ENCODE results near the gene TP63.

Gene TP63

DNA sequence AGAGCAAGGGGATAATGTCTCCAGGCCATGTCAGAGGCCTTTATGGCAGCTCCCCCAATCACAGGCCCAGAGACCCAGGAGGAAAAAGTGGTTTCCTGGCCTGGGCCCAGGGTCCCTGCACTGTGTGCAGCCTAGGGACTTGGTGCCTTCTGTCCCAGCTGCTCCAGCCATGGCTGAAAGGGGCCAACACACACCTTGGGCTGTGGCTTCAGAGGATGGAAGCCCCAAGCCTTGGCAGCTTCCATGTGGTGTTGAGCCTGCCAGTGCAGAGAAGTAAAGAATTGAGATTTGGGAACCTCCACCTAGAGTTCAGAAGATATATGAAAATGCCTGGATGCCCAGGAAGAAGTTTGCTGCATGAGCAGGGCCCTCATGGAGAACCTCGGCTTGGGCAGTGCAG lies 18.1 kb upstream of the TP63 start:
- Histone ChIP-seq H3K27ac (no peak overlapping the region), H3K27me3 (ENCODE audit: control insufficient read depth, insufficient read depth, low read length) (no peaks in the 10 kb centered on the region), H3K79me2 (no peaks in the 10 kb centered on the region), H2AFZ (no peak overlapping the region), H3K9ac (no peak overlapping the region), H3K4me1 (no peaks in the 10 kb centered on the region), H3K4me2 (ENCODE audit: low read length) (no peak overlapping the region), H3K36me3 (ENCODE audit: control insufficient read depth, insufficient read depth, low read length) (no peaks in the 10 kb centered on the region), H3K4me3 (ENCODE audit: low read depth, low read length) (no peak overlapping the region), H3K9me3 (ENCODE audit: control insufficient read depth, low read length) (no peaks in the 10 kb centered on the region)
- TF ChIP-seq, protein P1, sequence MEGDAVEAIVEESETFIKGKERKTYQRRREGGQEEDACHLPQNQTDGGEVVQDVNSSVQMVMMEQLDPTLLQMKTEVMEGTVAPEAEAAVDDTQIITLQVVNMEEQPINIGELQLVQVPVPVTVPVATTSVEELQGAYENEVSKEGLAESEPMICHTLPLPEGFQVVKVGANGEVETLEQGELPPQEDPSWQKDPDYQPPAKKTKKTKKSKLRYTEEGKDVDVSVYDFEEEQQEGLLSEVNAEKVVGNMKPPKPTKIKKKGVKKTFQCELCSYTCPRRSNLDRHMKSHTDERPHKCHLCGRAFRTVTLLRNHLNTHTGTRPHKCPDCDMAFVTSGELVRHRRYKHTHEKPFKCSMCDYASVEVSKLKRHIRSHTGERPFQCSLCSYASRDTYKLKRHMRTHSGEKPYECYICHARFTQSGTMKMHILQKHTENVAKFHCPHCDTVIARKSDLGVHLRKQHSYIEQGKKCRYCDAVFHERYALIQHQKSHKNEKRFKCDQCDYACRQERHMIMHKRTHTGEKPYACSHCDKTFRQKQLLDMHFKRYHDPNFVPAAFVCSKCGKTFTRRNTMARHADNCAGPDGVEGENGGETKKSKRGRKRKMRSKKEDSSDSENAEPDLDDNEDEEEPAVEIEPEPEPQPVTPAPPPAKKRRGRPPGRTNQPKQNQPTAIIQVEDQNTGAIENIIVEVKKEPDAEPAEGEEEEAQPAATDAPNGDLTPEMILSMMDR (IDR thresholded peaks at IDR 0.05): no peak

DNA sequence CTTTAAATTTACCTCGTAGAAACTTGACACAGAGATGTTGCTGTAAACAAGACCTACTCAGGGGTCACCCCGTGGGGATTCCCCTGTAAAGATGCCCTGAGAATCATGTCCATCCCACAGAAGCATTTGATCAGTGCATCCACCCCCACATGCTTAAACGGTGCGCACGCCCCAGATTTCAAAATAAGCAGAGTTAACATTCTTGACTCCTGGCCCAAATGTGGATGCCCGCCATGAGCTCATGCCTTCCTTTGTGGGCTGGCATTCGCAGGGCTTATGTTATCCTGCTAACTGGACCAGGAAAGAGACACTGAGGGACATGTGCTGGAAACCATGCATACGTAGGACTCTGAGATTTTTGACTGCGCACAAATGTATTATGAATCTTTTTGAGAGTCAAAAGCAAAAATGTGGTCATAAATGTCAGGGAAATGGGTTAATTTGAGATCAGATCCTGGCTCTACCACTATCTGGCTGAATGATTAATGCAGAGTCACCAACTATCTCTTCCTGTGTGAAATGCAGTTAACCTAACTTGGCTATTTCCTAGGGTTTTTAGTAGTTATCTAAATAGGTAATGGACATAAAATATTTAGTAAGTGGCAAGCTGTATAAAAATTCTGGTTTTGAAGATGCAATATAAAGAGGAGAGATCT lies 9.1 kb upstream of the TP63 start:
- no peak overlapping the region for H2AFZ ChIP-seq
- H3K4me1 ChIP-seq: no peaks in the 10 kb centered on the region
- H3K27me3 ChIP-seq (ENCODE audit: control insufficient read depth, insufficient read depth, low read length): no peaks in the 10 kb centered on the region
- H3K4me3 ChIP-seq (ENCODE audit: low read depth, low read length): no peak overlapping the region
- TF ChIP-seq, protein P1 (IDR thresholded peaks at IDR 0.05): no peak
- H3K4me2 ChIP-seq (ENCODE audit: low read length): no peak overlapping the region
- no peaks in the 10 kb centered on the region for H3K9me3 ChIP-seq (ENCODE audit: control insufficient read depth, low read length)
- no peak overlapping the region for H3K27ac ChIP-seq
- no peak overlapping the region for H3K9ac ChIP-seq
- no peaks in the 10 kb centered on the region for H3K36me3 ChIP-seq (ENCODE audit: control insufficient read depth, insufficient read depth, low read length)
- H3K79me2 ChIP-seq: no peaks in the 10 kb centered on the region

DNA sequence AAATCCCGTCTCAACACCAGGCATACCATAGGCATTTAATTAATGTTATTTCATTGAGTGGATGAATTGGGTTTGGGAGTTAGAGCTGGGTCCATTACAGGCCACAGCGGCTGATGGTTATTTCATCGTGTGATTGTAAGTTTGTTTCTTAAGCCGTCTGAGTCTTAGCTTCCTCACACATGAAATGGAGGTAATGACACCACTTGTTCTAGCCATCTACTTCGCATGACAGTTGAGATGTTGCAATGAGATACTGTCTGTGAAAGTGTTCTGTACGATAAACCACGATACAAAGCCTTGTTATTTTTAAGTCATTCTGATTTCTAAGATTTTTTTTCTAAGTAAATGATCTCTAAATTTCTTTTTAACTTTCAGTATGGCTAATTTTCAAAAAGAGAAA lies 8.6 kb upstream of the TP63 start:
- H3K9ac ChIP-seq: no peak overlapping the region
- H3K4me1 ChIP-seq: no peaks in the 10 kb centered on the region
- no peaks in the 10 kb centered on the region for H3K36me3 ChIP-seq (ENCODE audit: control insufficient read depth, insufficient read depth, low read length)
- H3K27ac ChIP-seq: no peak overlapping the region
- H3K79me2 ChIP-seq: no peaks in the 10 kb centered on the region
- TF ChIP-seq, protein P1 (IDR thresholded peaks at IDR 0.05): no peak
- H2AFZ ChIP-seq: no peak overlapping the region
- no peak overlapping the region for H3K4me3 ChIP-seq (ENCODE audit: low read depth, low read length)
- no peaks in the 10 kb centered on the region for H3K9me3 ChIP-seq (ENCODE audit: control insufficient read depth, low read length)
- H3K4me2 ChIP-seq (ENCODE audit: low read length): no peak overlapping the region
- no peaks in the 10 kb centered on the region for H3K27me3 ChIP-seq (ENCODE audit: control insufficient read depth, insufficient read depth, low read length)

DNA sequence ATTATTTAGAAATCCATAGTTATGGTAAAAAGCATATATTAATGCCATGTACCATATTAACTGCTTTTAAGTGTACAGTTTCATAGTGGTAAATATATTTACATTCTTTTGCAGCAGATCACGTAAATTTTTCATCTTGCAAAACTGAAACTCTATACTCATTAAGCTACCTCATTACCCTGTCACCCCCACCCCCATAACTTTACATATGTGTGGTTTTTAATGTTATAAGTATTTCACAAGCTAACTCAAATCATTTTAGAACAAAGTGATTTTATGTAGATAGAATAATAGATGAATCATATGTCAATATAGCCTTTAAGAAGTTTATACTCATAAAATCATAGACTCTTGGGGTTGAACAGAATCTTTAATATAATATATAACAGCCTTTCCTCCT lies 7.1 kb upstream of the TP63 start:
- Histone ChIP-seq H3K79me2 (no peaks in the 10 kb centered on the region), H3K9ac (no peak overlapping the region), H3K36me3 (ENCODE audit: control insufficient read depth, insufficient read depth, low read length) (no peaks in the 10 kb centered on the region), H3K27me3 (ENCODE audit: control insufficient read depth, insufficient read depth, low read length) (no peaks in the 10 kb centered on the region), H2AFZ (no peak overlapping the region), H3K4me3 (ENCODE audit: low read depth, low read length) (no peak overlapping the region), H3K4me2 (ENCODE audit: low read length) (no peak overlapping the region), H3K4me1 (no peaks in the 10 kb centered on the region), H3K9me3 (ENCODE audit: control insufficient read depth, low read length) (no peaks in the 10 kb centered on the region), H3K27ac (no peak overlapping the region)
- TF ChIP-seq, protein P1 (IDR thresholded peaks at IDR 0.05): no peak

DNA sequence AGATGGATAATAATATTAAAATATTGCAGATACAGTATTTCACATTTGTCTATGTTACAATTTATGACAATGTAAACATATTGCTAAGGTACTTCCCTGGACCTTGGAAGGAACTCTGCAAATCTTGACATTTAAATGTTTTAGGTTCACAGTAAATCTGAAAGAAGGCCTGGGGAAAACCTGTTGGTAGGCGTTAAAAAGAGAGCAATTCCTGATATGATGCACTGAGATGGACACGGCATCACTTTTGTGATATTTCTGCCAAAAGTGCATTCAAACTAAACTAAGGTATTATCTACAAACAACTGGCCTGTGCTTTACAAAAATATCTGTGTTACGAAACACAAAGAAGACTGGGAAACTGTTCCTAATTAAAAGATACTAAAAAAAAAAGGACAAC lies 6.1 kb upstream of the TP63 start:
- no peak overlapping the region for H2AFZ ChIP-seq
- H3K9me3 ChIP-seq (ENCODE audit: control insufficient read depth, low read length): no peaks in the 10 kb centered on the region
- no peak overlapping the region for H3K4me2 ChIP-seq (ENCODE audit: low read length)
- H3K36me3 ChIP-seq (ENCODE audit: control insufficient read depth, insufficient read depth, low read length): no peaks in the 10 kb centered on the region
- TF ChIP-seq, protein P1 (IDR thresholded peaks at IDR 0.05): no peak
- no peaks in the 10 kb centered on the region for H3K79me2 ChIP-seq
- no peak overlapping the region for H3K9ac ChIP-seq
- H3K27me3 ChIP-seq (ENCODE audit: control insufficient read depth, insufficient read depth, low read length): no peaks in the 10 kb centered on the region
- H3K4me1 ChIP-seq: no peaks in the 10 kb centered on the region
- H3K27ac ChIP-seq: no peak overlapping the region
- no peak overlapping the region for H3K4me3 ChIP-seq (ENCODE audit: low read depth, low read length)
